ENCODE measurements around the gene SOCS6. TPM values are rescaled to one million over a fixed set of nuclear protein-coding genes. Genes with fewer than 3 reads are reported as not detected.
A peak's percentile ranks its signal among the peaks of the same experiment; 100 is the strongest.
"Not testable (repeated sequence)": the region's sequence is repeated elsewhere in the genome, so short reads cannot be mapped to it uniquely, and the experiment has no call there.

SOCS6 gene
- total and polyA plus RNA-seq, 12 donors = 6.1 to 31.8 (median 20.0) TPM

- intact Hi-C loops (cut with DNase I) = no loop called here
- Histone ChIP-seq H3K27me3 (no peaks in the 10 kb centered on the region), H3K4me3 (no peak overlapping the region), H3K27ac (no peak overlapping the region), H3K9me3 (no peaks in the 10 kb centered on the region), H3K4me1 (peaks cover 0 to 27% (median 4%) of the 10 kb centered on the region in 9 donors), H3K36me3 (no peaks in the 10 kb centered on the region)
- DNase-seq (no peak), ATAC-seq (no peak)
- TF ChIP-seq CTCF (IDR thresholded peaks at IDR 0.05) = no peak
- WGBS, 2 donors = 83 to 92% methylated on average over 5 of the region's 5 CpGs
Measured at GRCh38 chr18:70249118-70249517, 39.7 kb upstream of the SOCS6 start.

GRCh38 chr18:70249861-70250260 lies 39.0 kb upstream of the SOCS6 start:
- intact Hi-C loops (cut with DNase I) = not testable (repeated sequence)

DNA sequence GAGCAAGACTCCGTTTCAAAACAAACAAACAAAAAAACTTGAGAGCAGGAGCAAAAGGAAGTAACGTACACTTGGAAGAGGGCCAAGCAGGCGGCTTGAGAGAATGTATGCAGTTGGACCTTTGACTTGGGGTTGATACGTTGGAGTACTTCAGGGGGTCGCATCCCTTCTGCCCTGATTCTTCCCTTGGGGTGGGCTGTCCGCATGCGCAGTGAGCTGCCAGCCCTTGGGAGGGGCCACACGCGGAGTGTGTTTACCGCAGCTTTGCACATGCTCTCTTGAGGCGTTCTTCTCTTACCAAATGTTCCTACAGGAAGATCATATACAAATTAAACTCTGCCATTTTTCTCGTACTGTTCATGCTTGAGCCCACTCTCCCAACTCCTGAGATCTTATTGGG lies 38.1 kb upstream of the SOCS6 start:
- H3K9me3 ChIP-seq = no peaks in the 10 kb centered on the region
- no peak for TF ChIP-seq CTCF (IDR thresholded peaks at IDR 0.05)
- DNase-seq = no peak
- ATAC-seq = no peak
- WGBS, 2 donors = 83 to 84% methylated on average over 12 of the region's 12 CpGs
- H3K36me3 ChIP-seq = no peaks in the 10 kb centered on the region
- H3K4me3 ChIP-seq = no peak overlapping the region
- intact Hi-C loops (cut with DNase I) = no loop called here
- no peak overlapping the region for H3K27ac ChIP-seq
- H3K4me1 ChIP-seq = peaks cover 0 to 19% (median 2%) of the 10 kb centered on the region in 9 donors
- H3K27me3 ChIP-seq = no peaks in the 10 kb centered on the region

More at GRCh38 chr18:70249861-70250260, 39.0 kb upstream of the SOCS6 start:
- H3K27me3 ChIP-seq, H3K36me3 ChIP-seq, H3K4me3 ChIP-seq, H3K9me3 ChIP-seq, H3K27ac ChIP-seq, ATAC-seq, DNase-seq: not testable (repeated sequence)
- WGBS, 2 donors = 97 to 98% methylated on average over 18 of the region's 18 CpGs
- peaks cover 0 to 27% (median 4%) of the 10 kb centered on the region in 9 donors for H3K4me1 ChIP-seq

DNA sequence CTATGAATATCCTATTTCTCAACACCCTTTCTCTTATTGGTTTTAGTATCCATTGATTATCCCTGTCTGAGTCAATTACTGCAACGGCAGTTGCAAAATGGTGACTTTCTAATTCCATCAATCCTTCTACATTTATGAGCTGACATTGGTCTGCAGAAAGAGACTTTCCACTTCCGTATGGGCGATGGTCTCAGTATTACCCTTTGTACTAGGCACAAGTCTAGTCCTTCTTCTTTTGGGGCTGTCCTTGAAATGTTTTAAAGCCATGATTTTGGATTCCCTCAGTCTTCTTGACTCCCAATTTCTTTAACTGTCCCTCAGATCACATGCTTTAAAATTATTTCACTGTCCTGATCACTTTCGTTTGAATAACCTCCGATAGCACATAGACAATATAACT lies 32.7 kb upstream of the SOCS6 start:
- Histone ChIP-seq H3K27me3 (no peaks in the 10 kb centered on the region), H3K27ac (no peak overlapping the region), H3K9me3 (no peaks in the 10 kb centered on the region), H3K36me3 (no peaks in the 10 kb centered on the region), H3K4me3 (no peak overlapping the region), H3K4me1 (no peaks in the 10 kb centered on the region)
- no peak for DNase-seq
- intact Hi-C loops (cut with DNase I) = no loop called here
- 73 to 86% methylated on average over 5 of the region's 5 CpGs for whole genome bisulfite sequencing, 2 donors
- no peak for TF ChIP-seq CTCF (IDR thresholded peaks at IDR 0.05)
- ATAC-seq = no peak

- no peak for TF ChIP-seq CTCF (IDR thresholded peaks at IDR 0.05)
Measured at GRCh38 chr18:70256994-70257393, 31.9 kb upstream of the SOCS6 start.

More at GRCh38 chr18:70256994-70257393, 31.9 kb upstream of the SOCS6 start:
- no peak overlapping the region for H3K27ac ChIP-seq
- DNase-seq (no peak), ATAC-seq (peak in 2 of 8 donors; percentile 42 to 65)
- intact Hi-C loops (cut with DNase I) = no loop called here
- H3K4me1 ChIP-seq = no peaks in the 10 kb centered on the region
- H3K27me3 ChIP-seq = no peaks in the 10 kb centered on the region
- H3K9me3 ChIP-seq = no peaks in the 10 kb centered on the region
- WGBS, 2 donors = 47 to 61% methylated on average over 4 of the region's 4 CpGs
- no peak overlapping the region for H3K4me3 ChIP-seq
- H3K36me3 ChIP-seq = no peaks in the 10 kb centered on the region
